ENCODE data around the gene MVB12B. TPM values are rescaled to one million over a fixed set of nuclear protein-coding genes. Genes with fewer than 3 reads are reported as not detected.
A peak's percentile ranks its signal among the peaks of the same experiment; 100 is the strongest.

Gene MVB12B
- total and polyA plus RNA-seq, 10 donors = 2.8 to 52.4 (median 34.8) TPM

DNA sequence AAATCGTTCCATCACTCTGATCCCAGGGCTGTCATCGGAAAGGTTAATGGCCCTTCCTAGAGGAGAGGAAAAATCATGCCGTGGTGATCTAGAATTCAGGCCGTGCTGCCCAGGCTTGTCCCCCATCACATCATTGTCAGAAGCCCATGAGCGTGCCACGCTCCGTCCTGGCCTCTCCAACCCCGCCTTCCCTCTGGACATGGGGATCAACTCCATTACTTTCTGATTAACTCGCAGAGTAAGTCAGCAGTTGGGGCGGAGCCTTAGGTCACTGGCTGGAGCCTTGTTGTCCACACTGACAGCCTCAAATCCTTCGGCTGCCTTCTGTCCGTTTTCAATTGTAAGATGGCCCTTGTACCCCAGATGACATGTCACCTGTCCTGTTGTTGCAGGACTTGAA, 75.0 kb downstream of the MVB12B start:
- no peaks in the 10 kb centered on the region for H3K9me3 ChIP-seq
- no peak for DNase-seq
- 89 to 95% (median 92%) methylated on average over 12 of the region's 12 CpGs for WGBS, 5 donors
- no peaks in the 10 kb centered on the region for H3K27me3 ChIP-seq (replicated peaks in 1 of 7)
- peaks cover 0 to 55% (median 32%) of the 10 kb centered on the region in 6 donors for H3K4me1 ChIP-seq
- H3K36me3 ChIP-seq = peaks cover 0 to 55% (median 0%) of the 10 kb centered on the region in 6 donors
- intact Hi-C loops (cut with DNase I; ENCODE audit: low total_unique reads) = no loop called here
- H3K4me3 ChIP-seq = no peak overlapping the region
- no peak for TF ChIP-seq POLR2AphosphoS5 (IDR thresholded peaks at IDR 0.05)
- no peak for TF ChIP-seq POLR2A (IDR thresholded peaks at IDR 0.05)
- no peak for TF ChIP-seq CTCF (IDR thresholded peaks at IDR 0.05 in 8 of 11, conservative IDR thresholded peaks at IDR 0.05 in 3 of 11)
- peak overlapping the region in 2 of 8 donors; percentile 0 to 39 for H3K27ac ChIP-seq

DNA sequence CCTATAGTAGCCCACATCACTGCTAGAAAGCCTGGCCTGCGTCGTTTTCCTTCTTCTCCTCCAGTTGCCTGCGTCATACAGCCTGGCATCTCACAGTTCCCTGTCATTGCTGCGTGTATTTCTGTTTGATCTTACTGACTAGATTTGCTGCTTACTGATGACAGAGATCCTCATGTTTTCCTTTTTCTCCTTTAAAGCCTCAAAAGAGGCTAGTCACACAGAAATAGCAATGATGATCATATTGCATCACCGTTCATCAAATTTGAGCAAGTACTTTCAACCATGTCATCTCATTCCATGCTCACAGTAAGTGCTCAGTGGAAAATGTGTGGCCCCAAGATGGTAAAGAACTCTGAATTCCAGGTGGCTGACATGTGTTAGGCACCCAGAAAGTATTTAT, 76.8 kb downstream of the MVB12B start:
- intact Hi-C loops (cut with DNase I; ENCODE audit: low total_unique reads) = no loop called here
- Histone ChIP-seq H3K27me3 (replicated peaks in 1 of 7) (no peaks in the 10 kb centered on the region), H3K36me3 (peaks cover 0 to 43% (median 0%) of the 10 kb centered on the region in 6 donors), H3K9me3 (no peaks in the 10 kb centered on the region), H3K4me1 (peaks cover 0 to 44% (median 13%) of the 10 kb centered on the region in 6 donors), H3K27ac (no peak overlapping the region), H3K4me3 (no peak overlapping the region)
- 77 to 91% (median 83%) methylated on average over 5 of the region's 5 CpGs for WGBS, 5 donors
- TF ChIP-seq CTCF (IDR thresholded peaks at IDR 0.05 in 8 of 11, conservative IDR thresholded peaks at IDR 0.05 in 3 of 11) = no peak
- TF ChIP-seq POLR2A (IDR thresholded peaks at IDR 0.05) = no peak
- no peak for TF ChIP-seq POLR2AphosphoS5 (IDR thresholded peaks at IDR 0.05)
- DNase-seq = no peak

DNA sequence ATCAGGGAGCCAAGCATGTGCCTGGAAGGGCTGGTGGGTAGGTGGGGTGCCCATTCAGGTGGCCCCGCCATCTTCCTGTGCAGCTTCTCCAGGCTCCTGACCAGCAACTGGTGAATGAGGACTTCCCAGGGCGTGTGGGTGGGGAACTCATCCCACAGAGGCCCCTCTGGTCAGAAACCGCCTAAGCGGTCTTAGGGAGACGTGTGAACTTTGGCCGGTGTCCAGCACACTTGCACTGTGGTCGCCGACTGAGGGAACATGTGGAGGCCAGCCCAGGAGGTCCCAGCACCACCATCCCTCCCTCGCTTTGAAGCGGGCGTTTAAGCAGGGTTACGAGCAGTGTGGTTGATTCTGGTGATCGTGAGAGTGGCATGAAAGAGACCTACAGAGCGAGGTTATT, 77.8 kb downstream of the MVB12B start:
- TF ChIP-seq POLR2A (IDR thresholded peaks at IDR 0.05) (no peak), POLR2AphosphoS5 (IDR thresholded peaks at IDR 0.05) (no peak)
- peaks cover 0 to 44% (median 0%) of the 10 kb centered on the region in 6 donors for H3K36me3 ChIP-seq
- intact Hi-C loops (cut with DNase I; ENCODE audit: low total_unique reads) = no loop called here
- no peak overlapping the region for H3K27ac ChIP-seq
- H3K4me3 ChIP-seq = no peak overlapping the region
- DNase-seq = no peak
- H3K4me1 ChIP-seq = peaks cover 0 to 44% (median 8%) of the 10 kb centered on the region in 6 donors
- no peaks in the 10 kb centered on the region for H3K9me3 ChIP-seq
- no peaks in the 10 kb centered on the region for H3K27me3 ChIP-seq (replicated peaks in 1 of 7)
- 78 to 86% (median 83%) methylated on average over 9 to 14 of the region's 14 CpGs for WGBS, 5 donors

GRCh38 chr9:126406075-126406667, 79.5 kb downstream of the MVB12B start:
- Histone ChIP-seq H3K27ac (peak overlapping the region in 7 of 8 donors; percentile 19 to 61 (median 51)), H3K9me3 (no peaks in the 10 kb centered on the region), H3K27me3 (replicated peaks in 1 of 7) (no peaks in the 10 kb centered on the region), H3K36me3 (peaks cover 0 to 43% (median 0%) of the 10 kb centered on the region in 6 donors), H3K4me1 (peaks cover 0 to 46% (median 6%) of the 10 kb centered on the region in 6 donors), H3K4me3 (no peak overlapping the region)
- 78 to 85% (median 83%) methylated on average over 10 of the region's 10 CpGs for WGBS, 5 donors
- intact Hi-C loops (cut with DNase I; ENCODE audit: low total_unique reads) = no loop called here
- TF ChIP-seq POLR2AphosphoS5 (IDR thresholded peaks at IDR 0.05) = no peak
- TF ChIP-seq CTCF (IDR thresholded peaks at IDR 0.05 in 8 of 11, conservative IDR thresholded peaks at IDR 0.05 in 3 of 11) = no peak
- TF ChIP-seq POLR2A (IDR thresholded peaks at IDR 0.05) = no peak
- DNase-seq = no peak
